ENCODE measurements around the gene ITPRID1. TPM values are rescaled to one million over a fixed set of nuclear protein-coding genes. Genes with fewer than 3 reads are reported as not detected.

ITPRID1 gene
- total RNA-seq, 4 donors from 2014 or later = not detected

DNA sequence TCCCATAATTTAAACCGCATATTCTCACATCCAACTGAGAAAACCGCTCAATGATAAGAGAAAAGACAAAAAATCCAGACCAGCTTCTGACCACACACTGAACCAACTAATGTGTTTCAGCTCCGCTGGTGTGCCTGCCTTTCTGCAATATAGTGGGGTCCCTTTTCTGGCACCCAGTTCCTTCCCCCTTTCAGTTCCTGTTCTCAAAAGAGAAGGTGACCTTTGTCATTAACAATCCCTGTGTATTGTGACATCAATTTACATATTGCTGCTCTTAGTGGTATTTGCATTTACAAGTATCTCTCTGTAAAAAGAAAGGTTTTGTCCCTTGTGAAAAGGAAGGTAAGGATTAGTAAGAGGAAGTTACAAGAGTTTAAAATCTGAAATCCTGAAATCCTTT, 174.5 kb downstream of the ITPRID1 start:
- ATAC-seq = no peak
- TF ChIP-seq, protein P1, sequence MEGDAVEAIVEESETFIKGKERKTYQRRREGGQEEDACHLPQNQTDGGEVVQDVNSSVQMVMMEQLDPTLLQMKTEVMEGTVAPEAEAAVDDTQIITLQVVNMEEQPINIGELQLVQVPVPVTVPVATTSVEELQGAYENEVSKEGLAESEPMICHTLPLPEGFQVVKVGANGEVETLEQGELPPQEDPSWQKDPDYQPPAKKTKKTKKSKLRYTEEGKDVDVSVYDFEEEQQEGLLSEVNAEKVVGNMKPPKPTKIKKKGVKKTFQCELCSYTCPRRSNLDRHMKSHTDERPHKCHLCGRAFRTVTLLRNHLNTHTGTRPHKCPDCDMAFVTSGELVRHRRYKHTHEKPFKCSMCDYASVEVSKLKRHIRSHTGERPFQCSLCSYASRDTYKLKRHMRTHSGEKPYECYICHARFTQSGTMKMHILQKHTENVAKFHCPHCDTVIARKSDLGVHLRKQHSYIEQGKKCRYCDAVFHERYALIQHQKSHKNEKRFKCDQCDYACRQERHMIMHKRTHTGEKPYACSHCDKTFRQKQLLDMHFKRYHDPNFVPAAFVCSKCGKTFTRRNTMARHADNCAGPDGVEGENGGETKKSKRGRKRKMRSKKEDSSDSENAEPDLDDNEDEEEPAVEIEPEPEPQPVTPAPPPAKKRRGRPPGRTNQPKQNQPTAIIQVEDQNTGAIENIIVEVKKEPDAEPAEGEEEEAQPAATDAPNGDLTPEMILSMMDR (IDR thresholded peaks at IDR 0.05 in 4 of 5, conservative IDR thresholded peaks at IDR 0.05 in 1 of 5) = no peak
- TF ChIP-seq POLR2A (IDR thresholded peaks at IDR 0.05) = no peak
- Histone ChIP-seq H3K27ac (no peak overlapping the region), H3K36me3 (no peaks in the 10 kb centered on the region), H3K4me1 (no peaks in the 10 kb centered on the region), H3K4me3 (no peak overlapping the region), H3K27me3 (no peaks in the 10 kb centered on the region), H3K9me3 (no peaks in the 10 kb centered on the region)
- intact Hi-C loops (cut with DNase I; ENCODE audit: low total_unique reads) (no loop called here), in situ Hi-C loops (cut with MboI; ENCODE audit: low sequenced_read_pairs in 4 of 4) (no loop called here)
- no peak for DNase-seq

DNA sequence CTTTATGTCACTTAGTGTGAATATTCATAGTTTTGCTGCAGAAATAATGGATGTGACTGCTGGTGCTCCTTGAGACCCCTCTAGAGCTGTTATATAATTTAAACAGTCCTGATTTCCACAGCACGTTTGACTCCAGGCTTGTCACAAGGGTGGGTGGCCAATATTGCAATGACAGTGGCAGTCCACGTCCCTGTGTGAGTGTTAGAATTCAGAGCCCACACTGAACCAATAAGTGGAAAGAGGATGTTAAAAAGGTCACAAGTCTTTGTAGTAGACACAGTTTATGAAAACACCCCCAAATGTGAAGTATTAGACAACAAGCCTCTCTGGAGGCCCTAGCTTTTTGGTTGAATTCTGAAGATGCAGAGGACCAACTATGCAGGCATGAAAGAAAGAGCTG, 175.1 kb downstream of the ITPRID1 start:
- ATAC-seq = no peak
- Histone ChIP-seq H3K9me3 (no peaks in the 10 kb centered on the region), H3K4me3 (no peak overlapping the region), H3K27me3 (no peaks in the 10 kb centered on the region), H3K4me1 (no peaks in the 10 kb centered on the region), H3K27ac (no peak overlapping the region), H3K36me3 (no peaks in the 10 kb centered on the region)
- intact Hi-C loops (cut with DNase I; ENCODE audit: low total_unique reads) (no loop called here), in situ Hi-C loops (cut with MboI; ENCODE audit: low sequenced_read_pairs in 4 of 4) (no loop called here)
- DNase-seq = no peak
- TF ChIP-seq POLR2A (IDR thresholded peaks at IDR 0.05) = no peak

DNA sequence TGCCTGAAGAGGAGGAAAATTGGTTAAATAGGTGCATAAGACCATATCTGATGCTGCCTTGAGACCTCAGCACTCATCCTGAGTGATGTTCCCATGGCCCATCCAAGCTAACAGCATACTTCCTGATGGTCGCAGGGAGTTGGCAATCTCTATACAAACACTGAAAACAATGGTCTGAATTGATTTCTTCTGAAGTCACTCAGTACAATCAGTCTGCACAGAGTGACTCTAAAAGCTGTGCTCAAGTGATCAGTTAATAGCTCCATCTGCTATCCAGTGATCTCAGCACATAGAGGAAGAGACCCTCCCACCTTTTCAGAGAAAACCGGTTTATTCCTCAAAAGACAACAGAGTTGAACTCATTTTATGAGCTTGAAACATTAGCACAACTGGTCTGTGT, 177.0 kb downstream of the ITPRID1 start:
- H3K4me1 ChIP-seq = no peaks in the 10 kb centered on the region
- H3K27ac ChIP-seq = no peak overlapping the region
- H3K36me3 ChIP-seq = no peaks in the 10 kb centered on the region
- in situ Hi-C loops (cut with MboI; ENCODE audit: low sequenced_read_pairs in 4 of 4) (no loop called here), intact Hi-C loops (cut with DNase I; ENCODE audit: low total_unique reads) (no loop called here)
- H3K4me3 ChIP-seq = no peak overlapping the region
- DNase-seq (no peak), ATAC-seq (no peak)
- H3K27me3 ChIP-seq = no peaks in the 10 kb centered on the region
- H3K9me3 ChIP-seq = no peaks in the 10 kb centered on the region
- no peak for TF ChIP-seq POLR2A (IDR thresholded peaks at IDR 0.05)
- TF ChIP-seq, protein P1 (IDR thresholded peaks at IDR 0.05 in 4 of 5, conservative IDR thresholded peaks at IDR 0.05 in 1 of 5) = no peak

DNA sequence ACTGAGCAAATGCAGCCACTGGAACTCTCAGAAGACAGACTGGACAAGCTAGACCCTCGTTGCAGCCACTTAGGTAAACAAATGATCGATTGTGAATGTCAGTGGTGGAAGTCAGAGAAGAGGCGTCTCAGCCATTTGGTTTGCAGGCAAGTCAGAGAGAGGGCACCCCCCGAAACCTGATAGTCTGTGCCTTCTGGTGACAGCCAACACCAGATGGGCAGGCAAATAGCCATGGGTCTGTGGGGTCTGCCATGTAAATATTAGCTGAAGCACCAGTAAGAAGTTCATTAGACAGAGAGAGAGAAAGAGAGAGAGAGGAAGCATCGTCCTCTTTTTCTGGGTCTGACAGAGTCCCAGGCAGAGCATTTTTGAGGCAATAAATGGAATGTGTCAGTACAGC, 178.6 kb downstream of the ITPRID1 start:
- H3K36me3 ChIP-seq = no peaks in the 10 kb centered on the region
- TF ChIP-seq, protein P1 (IDR thresholded peaks at IDR 0.05 in 4 of 5, conservative IDR thresholded peaks at IDR 0.05 in 1 of 5) = no peak
- no peak for TF ChIP-seq POLR2A (IDR thresholded peaks at IDR 0.05)
- H3K27ac ChIP-seq = no peak overlapping the region
- no peaks in the 10 kb centered on the region for H3K27me3 ChIP-seq
- ATAC-seq (no peak), DNase-seq (no peak)
- no peaks in the 10 kb centered on the region for H3K9me3 ChIP-seq
- intact Hi-C loops (cut with DNase I; ENCODE audit: low total_unique reads) (no loop called here), in situ Hi-C loops (cut with MboI; ENCODE audit: low sequenced_read_pairs in 4 of 4) (no loop called here)
- H3K4me3 ChIP-seq = no peak overlapping the region
- H3K4me1 ChIP-seq = no peaks in the 10 kb centered on the region

DNA sequence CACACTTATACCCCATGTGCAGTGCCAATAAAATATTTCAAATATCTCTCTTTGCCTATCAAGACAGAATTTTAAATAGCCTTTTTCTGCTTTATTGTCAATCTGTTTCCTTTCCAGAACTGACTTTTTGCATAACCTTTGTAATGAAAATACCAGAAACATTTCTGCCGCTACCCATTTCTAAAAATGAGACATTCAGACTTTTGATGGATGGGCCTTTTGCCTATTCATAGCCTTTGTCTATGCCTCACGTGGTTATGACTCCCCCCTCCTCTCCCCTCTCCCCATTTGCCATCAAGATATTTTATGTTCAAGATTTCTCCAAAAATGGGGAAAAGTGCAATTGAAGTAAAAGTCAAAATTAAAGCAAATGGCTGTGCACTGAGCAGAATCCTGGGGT, 179.0 kb downstream of the ITPRID1 start:
- H3K4me3 ChIP-seq = no peak overlapping the region
- H3K36me3 ChIP-seq = no peaks in the 10 kb centered on the region
- no peaks in the 10 kb centered on the region for H3K27me3 ChIP-seq
- intact Hi-C loops (cut with DNase I; ENCODE audit: low total_unique reads) (no loop called here), in situ Hi-C loops (cut with MboI; ENCODE audit: low sequenced_read_pairs in 4 of 4) (no loop called here)
- H3K27ac ChIP-seq = no peak overlapping the region
- H3K4me1 ChIP-seq = no peaks in the 10 kb centered on the region
- no peaks in the 10 kb centered on the region for H3K9me3 ChIP-seq
- ATAC-seq (no peak), DNase-seq (no peak)
- TF ChIP-seq POLR2A (IDR thresholded peaks at IDR 0.05) = no peak
- TF ChIP-seq, protein P1 (IDR thresholded peaks at IDR 0.05 in 4 of 5, conservative IDR thresholded peaks at IDR 0.05 in 1 of 5) = no peak

All from gastrocnemius medialis (tissue), 4 donors.